GM21619 (cell line): Measurements from ENCODE around the gene NSUN3.

Experiments
- ATAC-seq: cut with Tn5 transposase; IDR thresholded peaks from one replicate; pipeline ENCODE4 v1.9.1; 2021; ENCODE audit not compliant: unreplicated experiment

The NSUN3 gene

DNA sequence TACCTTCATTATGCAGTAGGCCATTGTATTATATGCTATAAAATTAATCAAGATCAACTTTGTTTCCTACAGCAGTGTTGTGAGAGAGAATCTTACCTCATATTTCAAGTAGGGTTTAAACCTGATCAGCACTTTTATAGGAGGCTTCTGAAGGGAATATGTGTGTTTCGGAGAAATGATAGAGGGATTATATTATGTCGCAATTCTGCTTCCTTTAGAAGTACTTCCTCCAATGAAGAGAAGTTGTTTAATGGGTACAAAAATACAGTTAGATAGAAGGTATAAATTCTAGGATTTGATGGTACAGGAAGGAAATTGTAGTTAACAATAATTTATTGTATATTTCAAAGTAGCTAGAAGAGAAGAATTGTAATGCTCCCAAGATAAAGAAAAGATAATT is 54.9 kb downstream of the NSUN3 start:
- ATAC-seq = no peak

DNA sequence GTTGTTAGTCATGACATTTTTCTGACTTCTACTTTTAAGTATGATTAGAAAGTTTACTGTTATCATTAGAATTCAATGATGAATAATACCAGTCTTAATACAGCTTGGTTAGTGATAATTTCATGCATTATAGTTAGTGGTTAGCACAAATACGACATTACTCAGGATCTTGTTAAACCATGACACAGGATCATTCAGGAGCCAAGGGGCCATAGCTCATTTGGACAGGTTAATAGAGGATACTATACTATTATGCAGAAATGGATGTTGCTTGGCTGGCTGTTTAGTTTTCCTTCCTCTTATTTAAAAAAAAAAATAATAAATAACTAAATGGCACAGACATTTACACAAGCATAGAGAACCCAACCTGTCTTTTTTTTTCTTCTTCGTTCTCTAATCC is 55.5 kb downstream of the NSUN3 start:
- no peak for ATAC-seq

DNA sequence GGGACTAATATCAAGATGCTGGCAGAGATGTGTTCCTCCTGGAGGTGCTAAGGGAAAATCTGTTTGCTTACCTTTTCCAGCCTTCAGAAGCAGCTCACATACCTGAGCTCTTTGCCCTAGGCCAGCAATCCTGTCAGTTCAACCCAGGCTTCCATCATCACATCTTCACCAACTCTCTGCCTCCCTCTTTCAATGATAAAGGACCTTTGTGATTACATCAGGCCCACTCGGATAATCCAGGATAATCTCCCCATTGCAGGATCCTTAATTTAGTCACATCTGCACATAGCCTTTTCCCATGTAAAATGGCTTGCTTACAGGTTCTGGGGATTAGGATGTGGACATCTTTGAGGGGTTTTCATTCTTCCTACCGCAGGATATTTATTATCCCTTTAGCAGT is 58.3 kb downstream of the NSUN3 start:
- no peak for ATAC-seq

DNA sequence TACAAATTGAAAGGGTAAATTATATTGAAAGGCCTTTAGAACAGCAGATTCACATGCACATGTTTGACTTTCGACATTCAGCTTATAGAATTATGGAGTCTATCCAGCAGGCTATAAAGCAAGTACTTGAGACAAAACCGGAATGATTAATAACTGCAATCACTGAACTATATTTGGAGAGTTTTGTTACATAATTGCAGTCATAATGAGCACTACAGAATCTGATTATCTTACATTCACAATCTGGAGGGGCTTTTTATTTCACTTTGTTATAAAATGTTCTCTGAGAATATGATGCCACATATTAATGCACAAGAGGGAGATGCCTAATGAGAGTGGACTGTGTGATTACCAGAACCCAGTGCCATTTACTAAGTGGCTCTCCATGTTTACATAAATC is 64.3 kb downstream of the NSUN3 start:
- no peak for ATAC-seq

DNA sequence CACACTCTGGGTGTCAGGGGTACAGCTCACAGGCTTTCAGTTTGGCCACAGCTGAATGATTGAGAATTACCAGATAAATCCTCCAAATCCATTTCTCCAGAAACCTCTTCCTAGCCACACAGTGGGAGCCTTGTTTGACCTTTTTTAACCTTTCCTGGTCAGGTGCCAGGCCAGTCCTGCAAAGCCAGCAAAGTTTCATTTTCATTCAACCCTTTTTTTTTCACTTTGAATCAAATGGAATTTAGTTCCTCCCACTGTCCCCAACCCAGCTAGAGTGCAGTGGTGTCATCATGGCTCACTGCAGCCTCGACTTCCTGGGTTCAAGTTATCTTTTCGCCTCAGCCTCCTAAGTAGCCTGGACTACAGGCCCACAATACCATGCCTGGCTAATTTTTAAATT is 67.8 kb downstream of the NSUN3 start:
- ATAC-seq = no peak

DNA sequence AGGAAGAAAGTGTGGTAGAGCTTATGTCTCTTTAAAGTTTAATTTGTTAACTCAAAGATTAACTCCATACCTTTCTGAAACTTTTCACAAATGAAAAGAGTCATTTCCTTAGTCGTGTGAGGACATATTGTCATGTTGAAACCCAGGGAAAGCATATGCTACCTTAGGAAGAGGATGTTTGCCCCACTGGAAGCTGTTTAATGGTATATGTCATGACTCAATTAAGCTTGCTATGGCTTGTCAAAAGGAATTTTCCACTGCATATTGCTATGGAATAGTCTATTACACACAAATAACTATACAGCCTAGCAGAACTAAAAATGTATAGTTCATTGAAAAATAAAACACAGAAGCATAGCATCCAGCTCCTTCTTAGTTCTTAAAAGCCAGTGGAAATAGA is 69.9 kb downstream of the NSUN3 start:
- no peak for ATAC-seq

DNA sequence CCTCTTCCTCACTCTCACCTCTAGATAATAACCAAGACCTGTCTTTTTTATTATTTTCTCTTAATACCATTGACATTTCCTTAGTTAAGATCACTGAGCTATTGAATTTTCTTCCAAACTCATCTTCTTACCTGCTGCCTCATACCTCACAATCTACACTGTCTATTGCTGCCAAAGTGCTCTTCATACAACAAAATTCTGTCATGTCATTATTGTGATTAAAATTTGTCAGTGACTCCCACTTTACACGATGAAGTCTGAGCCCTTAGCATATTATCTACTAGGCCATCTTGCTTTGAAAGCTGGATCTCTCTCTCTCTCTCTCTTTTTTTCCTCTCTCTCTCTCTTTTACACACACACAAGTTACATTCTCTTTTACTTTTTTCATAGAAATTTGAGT is 73.3 kb downstream of the NSUN3 start:
- ATAC-seq = no peak

DNA sequence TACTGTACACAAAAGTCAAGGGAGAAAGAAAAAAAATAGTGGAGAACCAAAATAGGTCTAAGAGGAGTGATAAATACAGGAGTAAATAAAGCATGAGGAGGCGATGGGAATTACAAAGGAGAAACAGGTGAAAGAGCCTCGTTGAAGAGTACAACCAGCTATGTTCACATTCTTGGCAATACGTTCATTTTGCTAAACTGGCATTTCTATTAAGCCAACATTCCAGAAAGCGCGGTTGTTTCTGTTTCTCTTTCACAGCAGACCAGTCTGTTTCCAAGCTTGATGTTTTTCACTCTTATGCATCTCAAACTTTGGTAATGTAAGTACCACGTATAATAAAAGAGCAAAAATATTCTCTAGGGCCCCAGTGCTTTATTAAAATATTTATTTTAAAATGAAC is 74.5 kb downstream of the NSUN3 start:
- no peak for ATAC-seq

DNA sequence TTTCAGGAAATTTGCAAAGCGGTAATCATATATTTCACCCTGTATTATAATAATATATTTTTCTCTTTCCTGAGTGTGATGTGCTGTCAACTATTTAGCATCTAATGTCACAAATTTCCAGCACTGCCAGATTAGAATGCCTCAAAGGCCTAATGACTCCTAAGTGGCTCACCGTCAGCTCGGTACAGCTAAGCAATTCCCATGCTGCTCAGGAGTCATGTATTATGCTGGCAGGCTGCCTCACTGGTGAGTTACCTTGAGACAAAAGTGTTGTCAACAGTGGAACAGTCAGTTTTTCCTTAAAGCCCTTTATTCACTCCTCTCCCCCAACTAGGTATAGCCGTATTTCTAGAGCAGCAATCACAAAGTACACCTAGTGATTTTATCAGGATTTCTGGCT is 83.6 kb downstream of the NSUN3 start:
- ATAC-seq = no peak

DNA sequence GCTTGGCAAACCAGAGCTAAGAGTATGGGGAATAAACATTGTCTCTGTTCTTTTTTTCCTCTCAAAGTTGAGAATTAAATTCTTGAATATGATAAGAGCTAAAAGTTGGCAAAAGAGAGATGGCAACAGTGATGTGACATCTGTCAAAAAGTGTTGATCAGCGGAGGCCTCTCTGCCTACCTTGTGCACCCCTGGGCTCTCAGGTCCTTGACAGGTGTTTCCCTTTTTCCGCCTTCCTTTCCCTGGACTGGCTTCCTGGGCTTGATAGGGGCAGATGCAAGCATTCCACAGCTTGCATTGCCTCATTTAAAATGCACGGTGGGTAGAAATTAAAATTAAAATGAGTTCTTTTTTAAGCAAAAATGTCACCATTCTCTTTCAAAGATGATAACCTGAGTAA is 84.2 kb downstream of the NSUN3 start:
- ATAC-seq = no peak

DNA sequence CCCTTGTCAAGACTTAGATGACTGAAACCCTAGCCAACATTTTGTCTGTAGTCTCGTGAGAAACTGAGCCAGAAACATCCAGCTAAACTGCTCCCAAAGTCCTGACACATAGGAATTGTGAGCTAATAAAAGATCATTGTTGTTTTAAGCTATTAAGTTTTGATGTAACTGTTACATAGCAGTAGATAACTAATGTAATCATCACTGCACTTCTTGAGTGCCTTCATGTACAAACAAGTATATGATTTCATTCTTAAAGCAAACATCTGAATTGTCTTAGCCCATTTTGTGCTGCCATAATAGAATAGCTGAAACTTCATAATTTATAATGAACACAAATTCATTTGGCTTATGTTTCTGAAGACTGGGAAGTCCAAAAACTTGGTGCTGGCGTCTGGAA is 87.3 kb downstream of the NSUN3 start:
- ATAC-seq = no peak

DNA sequence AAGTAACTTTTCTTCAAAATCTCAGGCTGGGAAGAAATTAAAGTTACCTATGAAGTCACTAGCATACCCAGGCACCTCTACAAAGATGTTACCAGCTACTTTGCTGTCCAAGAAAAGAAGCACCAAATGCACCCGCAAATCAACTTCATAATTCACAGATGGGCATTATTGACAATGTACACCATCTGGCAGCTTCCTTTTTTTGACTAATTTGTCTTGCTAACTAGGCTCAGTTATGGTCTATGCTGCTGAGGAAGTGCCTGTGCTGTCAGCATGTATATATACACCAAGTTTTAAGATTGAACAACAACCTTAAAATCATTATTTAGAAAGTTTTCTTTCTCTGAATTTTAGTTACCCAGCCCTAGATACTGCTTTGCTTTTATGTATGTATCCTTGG is 93.8 kb downstream of the NSUN3 start:
- no peak for ATAC-seq

DNA sequence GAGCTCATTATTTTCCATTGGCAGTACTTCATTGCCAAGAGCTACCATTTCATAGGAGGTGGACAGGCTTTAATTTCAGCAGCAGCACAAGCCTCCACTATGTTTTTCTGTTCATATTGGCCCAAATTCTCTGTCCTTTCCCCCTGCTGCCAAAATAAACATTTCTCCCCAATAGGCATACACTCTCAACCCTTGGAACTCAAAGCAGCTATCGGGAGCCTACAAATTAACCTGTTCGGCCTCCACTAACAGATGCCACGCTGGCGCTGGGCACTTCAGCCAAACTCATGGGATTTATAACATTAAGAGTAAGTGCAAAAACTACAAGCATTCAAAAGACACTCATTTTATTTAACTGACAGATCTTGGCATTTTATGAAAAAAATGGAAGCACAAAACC is 95.7 kb downstream of the NSUN3 start:
- no peak for ATAC-seq

DNA sequence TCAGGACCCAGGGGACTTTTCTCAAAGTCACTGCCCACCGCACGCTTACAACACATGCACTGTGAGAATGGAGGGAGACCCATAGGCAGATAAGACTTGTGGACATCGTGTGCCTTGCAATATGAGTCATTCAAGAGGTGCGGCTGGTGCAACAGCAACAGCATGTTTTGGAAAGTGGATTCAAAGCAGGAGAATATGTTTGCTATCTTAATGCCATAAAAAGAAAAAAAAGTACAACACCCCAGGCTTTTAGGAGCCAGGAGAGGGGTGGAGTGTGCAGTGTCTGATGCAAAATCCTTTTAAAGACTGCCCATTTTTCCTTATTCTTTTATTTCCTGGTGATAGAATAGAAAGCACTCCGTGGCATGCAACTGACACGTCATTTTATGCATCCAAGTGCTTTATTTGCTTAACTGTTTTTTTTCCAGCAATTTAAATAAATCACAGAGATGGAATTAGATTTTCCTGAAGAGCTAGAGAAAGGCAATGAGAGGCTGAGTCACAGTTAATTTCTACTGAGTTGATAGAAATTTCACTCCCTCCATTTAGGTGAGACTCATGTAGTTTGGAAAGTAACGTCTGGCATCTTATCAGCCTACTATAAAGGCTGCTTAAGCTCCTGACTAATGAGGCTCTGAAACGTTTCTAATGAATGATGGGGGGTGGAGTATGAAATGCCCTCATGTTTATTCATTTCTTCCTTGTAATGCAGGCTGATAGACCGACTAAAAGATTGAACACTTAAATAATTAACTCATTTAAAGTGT is 96.4 kb downstream of the NSUN3 start:
- ATAC-seq = no peak

DNA sequence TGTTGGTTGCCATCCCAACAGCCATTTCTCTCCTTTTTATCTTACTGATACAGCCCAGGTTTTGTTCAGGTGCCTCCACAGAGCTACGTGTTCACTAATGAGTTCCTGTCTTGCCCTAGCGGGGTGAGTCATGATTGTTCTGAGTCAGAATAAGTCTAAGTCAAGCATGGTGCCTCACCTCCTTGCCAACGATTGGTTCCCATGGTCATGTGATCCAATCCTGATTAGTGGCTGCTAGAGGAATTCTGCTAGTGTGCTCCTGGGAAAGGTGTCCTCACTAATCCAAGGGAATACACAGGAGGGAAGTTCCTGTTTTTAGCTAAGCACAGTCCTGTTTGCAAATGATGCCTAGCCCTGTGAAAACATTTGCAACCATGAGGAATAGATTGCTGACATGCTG is 99.8 kb downstream of the NSUN3 start:
- ATAC-seq = peak; percentile 74

DNA sequence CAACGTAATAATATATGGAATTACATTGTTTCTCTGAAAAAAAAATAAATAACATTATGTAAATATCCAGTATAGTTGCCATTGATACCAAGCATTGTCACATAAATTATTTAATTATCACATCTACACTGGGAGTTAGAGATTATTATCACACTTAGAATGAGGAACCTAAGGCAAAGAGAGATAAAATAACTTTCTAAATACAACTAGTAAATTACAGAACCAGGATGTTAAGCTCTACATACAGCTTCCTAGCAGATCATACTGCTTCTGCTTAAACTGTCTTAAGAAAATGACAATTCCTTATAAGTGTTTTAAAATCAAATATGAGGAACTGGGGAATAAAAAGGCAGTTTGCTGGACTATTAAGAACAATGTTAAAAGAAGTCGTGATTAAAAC is 104.5 kb downstream of the NSUN3 start:
- no peak for ATAC-seq

DNA sequence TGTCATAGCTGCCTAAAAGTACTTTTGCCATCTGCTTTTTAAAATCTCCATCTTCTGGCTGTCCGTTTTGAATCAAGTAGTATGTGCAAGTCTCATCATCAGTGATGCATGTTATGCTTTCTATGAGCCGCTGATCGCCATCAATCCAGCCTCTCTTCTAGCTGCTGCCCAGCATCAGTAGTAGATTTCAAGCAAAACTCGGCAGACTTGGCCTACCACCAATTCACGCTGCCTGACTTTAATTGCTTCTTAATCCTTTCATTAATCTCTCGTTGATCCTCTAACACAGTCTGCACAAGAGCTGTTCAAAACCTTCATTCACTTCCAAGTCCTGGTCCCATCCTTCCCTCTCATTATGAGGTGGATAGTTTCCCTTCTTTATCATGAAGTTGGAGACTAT is 104.9 kb downstream of the NSUN3 start:
- ATAC-seq = no peak

DNA sequence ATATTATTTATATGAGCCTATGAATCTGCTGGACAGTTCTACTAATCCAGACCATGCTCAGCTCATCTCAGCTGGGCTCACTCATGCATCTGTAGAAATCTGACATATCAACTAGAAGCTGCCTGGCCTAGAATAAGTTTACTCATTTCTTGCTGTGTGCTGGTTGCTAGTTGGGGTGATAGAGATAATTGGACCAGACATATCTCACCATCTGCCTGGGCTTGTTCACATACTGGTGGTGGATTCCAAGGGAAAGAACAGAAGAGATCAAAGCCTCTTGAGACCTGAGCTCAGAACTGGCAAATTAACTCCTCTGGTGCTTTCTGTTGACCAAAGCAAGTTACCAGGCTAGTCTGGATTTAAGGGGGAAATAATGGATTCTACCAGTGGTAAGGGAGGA is 109.1 kb downstream of the NSUN3 start:
- no peak for ATAC-seq

DNA sequence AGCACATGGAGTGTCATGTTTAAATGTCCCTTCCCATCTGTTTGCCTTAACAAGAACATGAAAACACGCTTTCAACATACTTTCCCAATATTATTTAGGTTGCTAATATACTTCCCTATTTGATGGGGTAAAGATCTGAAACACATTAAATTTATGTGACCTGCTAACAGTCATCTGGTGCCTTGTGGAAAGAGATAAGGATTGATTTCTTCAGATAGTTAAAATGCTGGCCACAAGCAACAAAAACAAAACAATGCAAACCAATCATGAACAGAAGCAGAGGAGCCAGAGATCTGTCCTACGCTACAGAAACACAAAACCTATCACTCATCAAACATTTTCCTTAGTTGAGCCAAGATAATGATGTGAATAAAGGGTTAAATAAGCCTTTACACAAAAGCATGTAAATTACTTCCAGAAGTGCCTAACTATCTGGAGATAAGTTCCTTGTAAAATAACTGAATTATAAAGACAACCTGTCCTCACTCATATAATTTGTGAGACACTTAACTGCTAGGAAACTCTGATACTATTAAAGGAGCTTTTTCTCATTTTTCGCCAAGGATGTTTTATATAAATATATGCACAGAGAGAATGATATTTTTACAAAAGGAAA is 109.9 kb downstream of the NSUN3 start:
- ATAC-seq = no peak

DNA sequence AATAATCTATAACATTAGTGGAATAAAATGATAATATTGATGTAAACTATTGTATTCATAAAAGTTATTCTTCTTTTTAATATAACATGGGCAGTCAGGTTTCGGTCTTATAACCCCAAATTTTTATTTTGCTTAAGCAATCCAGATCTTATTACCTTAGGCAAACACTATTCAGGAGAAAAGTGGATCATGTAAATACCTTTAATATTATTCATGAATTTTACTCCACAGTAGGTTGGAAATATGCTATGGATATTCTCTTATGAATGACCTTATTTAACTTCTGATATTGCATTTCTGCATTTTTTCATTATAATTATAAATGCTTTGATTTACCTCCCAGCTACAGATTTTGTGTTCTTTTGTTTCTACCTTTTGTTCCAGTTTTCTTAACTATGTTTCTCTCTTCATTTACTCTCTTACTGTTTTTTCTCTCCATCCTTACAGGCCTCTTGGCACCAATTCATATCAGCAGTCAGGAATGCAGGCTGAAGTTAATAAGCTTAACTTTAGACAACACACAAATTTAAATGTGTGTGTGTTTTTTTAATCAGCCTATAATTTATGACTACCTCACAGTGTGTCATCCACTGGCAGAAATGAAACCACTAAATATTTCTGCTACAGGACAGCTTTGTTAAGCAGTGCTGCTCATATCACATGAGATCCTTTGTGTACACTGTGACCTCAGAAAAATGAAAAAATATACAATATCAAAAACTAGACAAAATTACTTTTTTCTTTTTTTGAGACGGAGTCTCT is 111.0 kb downstream of the NSUN3 start:
- no peak for ATAC-seq

DNA sequence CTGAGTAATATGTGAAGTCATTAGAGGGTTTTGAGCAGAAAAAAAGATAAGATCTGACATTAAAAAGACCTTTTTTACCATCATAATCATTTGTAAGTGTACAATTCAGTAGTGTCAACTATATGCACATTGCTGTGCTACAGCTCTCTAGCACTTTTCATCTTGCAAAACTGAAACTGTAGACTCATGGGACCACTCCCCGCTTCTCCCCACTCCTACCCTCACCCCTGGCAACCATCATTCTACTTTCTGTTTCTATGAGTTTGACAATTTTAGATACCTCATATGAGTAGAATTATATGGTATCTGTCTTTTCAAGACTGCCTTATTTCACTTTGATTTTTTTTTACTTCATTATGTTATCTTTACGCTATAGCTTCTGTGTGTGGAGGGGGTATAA is 112.8 kb downstream of the NSUN3 start:
- ATAC-seq = no peak

DNA sequence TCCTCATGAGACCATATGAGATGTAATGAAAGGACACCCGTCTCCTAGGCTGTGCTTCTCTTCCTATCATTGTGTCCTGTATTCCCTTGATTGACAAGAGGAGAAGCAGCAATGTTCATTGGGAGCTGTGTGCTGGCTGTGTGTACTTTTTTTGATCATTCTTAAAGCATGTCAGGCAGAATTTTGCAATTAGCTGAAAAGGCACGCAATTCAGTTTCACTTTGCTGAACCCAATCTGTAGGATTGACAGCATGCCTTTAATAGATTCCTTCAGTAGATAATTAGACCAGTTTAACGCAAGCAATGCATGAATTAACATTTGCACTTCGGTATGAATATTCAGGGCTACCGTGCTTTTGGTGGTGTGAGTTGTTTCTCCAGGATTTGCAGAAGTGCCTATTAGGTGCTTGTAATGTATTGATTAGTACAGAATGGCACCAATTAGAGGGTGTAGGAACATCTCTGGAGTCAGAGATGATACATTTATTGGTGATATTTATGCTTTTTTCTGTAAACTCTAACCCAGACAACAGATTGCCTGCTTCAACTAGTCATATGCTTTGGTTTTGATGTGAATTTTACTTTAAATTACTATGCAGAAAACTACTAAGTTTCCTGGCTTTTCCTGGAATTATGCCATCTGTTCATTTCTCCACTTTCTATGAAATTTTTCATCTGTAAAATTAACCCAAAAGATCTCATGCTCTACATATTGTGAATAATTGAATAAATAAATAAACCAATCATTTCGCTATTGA is 114.3 kb downstream of the NSUN3 start:
- no peak for ATAC-seq
